ENCODE measurements around the gene VAV2.
A peak's percentile ranks its signal among the peaks of the same experiment; 100 is the strongest.
"Not testable (repeated sequence)": the region's sequence is repeated elsewhere in the genome, so short reads cannot be mapped to it uniquely, and the experiment has no call there.

VAV2 gene

DNA sequence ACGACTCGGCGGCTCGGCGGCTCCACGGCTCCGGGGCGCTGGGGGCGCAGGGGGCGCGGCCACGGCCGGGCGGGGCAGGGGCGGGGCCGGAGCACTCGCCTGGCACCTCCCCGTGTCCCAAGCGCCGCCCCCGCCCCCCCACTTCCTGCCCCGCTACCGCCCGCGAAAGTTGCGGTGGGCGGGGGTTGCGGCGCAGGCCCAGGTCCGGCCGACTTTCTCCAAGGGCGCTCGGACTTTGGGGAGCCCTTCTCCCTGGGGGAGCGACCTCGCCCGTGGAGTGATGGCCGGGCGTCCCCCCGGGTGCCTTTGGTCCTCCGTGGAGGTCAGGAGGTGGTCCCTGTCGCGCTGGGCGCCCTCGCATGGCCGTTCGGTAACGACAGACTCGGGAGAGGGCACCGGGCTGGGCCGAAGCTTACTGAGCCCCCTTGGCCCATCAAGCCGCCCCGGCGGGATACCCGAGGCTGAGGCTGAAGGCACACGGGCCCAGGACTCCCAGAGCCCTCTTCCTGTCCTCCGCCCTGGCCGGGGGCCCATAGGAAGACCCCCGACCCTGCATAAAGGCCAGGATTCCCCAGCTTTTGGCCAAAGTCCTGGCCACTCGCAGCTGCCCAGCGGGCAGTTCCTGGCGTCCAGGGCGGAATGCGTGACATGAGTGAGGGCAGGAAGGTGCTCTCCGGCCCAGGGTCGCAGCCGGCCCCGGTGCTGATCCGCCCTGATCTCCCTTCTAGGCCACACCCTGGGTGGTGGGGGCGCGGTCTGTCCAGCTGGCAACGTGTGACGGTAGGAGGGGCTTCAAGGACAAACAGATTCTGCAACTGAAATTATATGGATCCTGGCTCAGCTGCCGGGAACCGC is 883 bp upstream of the VAV2 start:
- H3K36me3 ChIP-seq (ENCODE audit: control insufficient read depth, low read depth, low read length): no peaks in the 10 kb centered on the region
- H3K4me3 ChIP-seq (ENCODE audit: low read length): peak overlapping the region; percentile 76
- no peaks in the 10 kb centered on the region for H3K9me3 ChIP-seq (ENCODE audit: control insufficient read depth, low read depth, low read length)
- H3K4me1 ChIP-seq (ENCODE audit: control insufficient read depth, low read depth, low read length): peaks cover 4% of the 10 kb centered on the region
- peak overlapping the region; percentile 73 for H3K9ac ChIP-seq (ENCODE audit: low read length)
- no peak overlapping the region for H3K27ac ChIP-seq (ENCODE audit: low read length)
- no peaks in the 10 kb centered on the region for H3K27me3 ChIP-seq (ENCODE audit: control insufficient read depth, insufficient read depth, low read length)

GRCh38 chr9:133991214-133991921 is 756 bp downstream of the VAV2 start:
- Histone ChIP-seq H3K27ac (ENCODE audit: low read length) (no peak overlapping the region), H3K4me3 (ENCODE audit: low read length) (peak overlapping the region; percentile 80), H3K9me3 (ENCODE audit: control insufficient read depth, low read depth, low read length) (no peaks in the 10 kb centered on the region), H3K4me1 (ENCODE audit: control insufficient read depth, low read depth, low read length) (peaks cover 6% of the 10 kb centered on the region), H3K9ac (ENCODE audit: low read length) (peak overlapping the region; percentile 54), H3K36me3 (ENCODE audit: control insufficient read depth, low read depth, low read length) (no peaks in the 10 kb centered on the region), H3K27me3 (ENCODE audit: control insufficient read depth, insufficient read depth, low read length) (no peaks in the 10 kb centered on the region)

DNA sequence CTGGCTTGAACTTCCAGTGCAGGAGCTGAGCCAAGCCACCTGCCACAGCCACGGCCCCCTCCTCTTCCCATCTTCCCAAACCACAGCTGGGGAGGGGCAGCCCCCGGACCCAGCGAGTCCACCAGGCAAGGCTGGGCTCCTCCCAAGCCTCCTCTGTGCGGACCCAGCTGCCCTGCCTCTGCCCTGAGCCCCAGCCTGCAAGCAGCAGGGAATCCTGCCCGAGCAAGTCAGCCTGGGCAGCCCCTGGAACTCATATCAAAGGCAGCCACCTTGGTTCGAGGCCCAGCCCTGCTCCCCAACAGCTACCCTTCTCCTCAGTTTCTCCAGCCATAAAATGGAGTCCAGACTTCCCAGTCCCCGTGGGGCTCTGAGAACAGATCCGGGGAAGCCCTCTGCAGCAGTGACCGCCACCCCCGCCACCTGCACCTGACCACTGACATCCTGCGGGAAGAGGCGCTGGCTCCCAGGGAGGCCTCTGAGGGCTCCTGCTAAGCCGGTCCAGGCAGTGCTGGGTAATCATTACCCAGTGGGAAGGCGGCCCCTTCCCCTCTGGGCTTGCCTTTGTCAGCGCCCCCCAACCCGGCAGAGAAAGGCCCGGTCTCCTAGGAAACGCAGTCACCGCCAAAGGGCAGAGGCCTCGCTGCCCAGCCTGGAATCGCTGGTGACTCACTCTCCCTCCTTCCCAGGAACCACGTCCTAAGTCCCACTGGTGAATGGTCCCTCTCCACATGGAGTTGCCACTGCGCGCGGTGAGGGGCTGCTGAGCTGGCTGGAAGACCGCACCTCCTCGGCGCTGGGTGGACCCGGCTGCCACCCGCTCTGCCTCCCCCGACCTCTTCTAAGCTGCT is 1.5 kb downstream of the VAV2 start:
- peaks cover 9% of the 10 kb centered on the region for H3K4me1 ChIP-seq (ENCODE audit: control insufficient read depth, low read depth, low read length)
- H3K27ac ChIP-seq (ENCODE audit: low read length): no peak overlapping the region
- H3K9ac ChIP-seq (ENCODE audit: low read length): peak overlapping the region; percentile 54
- H3K4me3 ChIP-seq (ENCODE audit: low read length): peak overlapping the region; percentile 80
- no peaks in the 10 kb centered on the region for H3K9me3 ChIP-seq (ENCODE audit: control insufficient read depth, low read depth, low read length)
- no peaks in the 10 kb centered on the region for H3K36me3 ChIP-seq (ENCODE audit: control insufficient read depth, low read depth, low read length)
- no peaks in the 10 kb centered on the region for H3K27me3 ChIP-seq (ENCODE audit: control insufficient read depth, insufficient read depth, low read length)

GRCh38 chr9:133989625-133990365 is 2.3 kb downstream of the VAV2 start:
- Histone ChIP-seq H3K4me3 (ENCODE audit: low read length) (peak overlapping the region; percentile 80), H3K4me1 (ENCODE audit: control insufficient read depth, low read depth, low read length) (peaks cover 9% of the 10 kb centered on the region), H3K27me3 (ENCODE audit: control insufficient read depth, insufficient read depth, low read length) (no peaks in the 10 kb centered on the region), H3K36me3 (ENCODE audit: control insufficient read depth, low read depth, low read length) (no peaks in the 10 kb centered on the region), H3K27ac (ENCODE audit: low read length) (no peak overlapping the region), H3K9ac (ENCODE audit: low read length) (no peak overlapping the region), H3K9me3 (ENCODE audit: control insufficient read depth, low read depth, low read length) (no peaks in the 10 kb centered on the region)

GRCh38 chr9:133988771-133989170 is 3.4 kb downstream of the VAV2 start:
- not testable (repeated sequence) for H3K4me3 ChIP-seq (ENCODE audit: low read length); H3K27me3 ChIP-seq (ENCODE audit: control insufficient read depth, insufficient read depth, low read length); H3K27ac ChIP-seq (ENCODE audit: low read length); H3K4me1 ChIP-seq (ENCODE audit: control insufficient read depth, low read depth, low read length); H3K9me3 ChIP-seq (ENCODE audit: control insufficient read depth, low read depth, low read length); H3K9ac ChIP-seq (ENCODE audit: low read length); H3K36me3 ChIP-seq (ENCODE audit: control insufficient read depth, low read depth, low read length)

GRCh38 chr9:133987946-133988665 is 4.0 kb downstream of the VAV2 start:
- H3K9ac ChIP-seq (ENCODE audit: low read length): no peak overlapping the region
- no peaks in the 10 kb centered on the region for H3K27me3 ChIP-seq (ENCODE audit: control insufficient read depth, insufficient read depth, low read length)
- H3K9me3 ChIP-seq (ENCODE audit: control insufficient read depth, low read depth, low read length): no peaks in the 10 kb centered on the region
- H3K4me3 ChIP-seq (ENCODE audit: low read length): no peak overlapping the region
- no peaks in the 10 kb centered on the region for H3K36me3 ChIP-seq (ENCODE audit: control insufficient read depth, low read depth, low read length)
- H3K4me1 ChIP-seq (ENCODE audit: control insufficient read depth, low read depth, low read length): peaks cover 10% of the 10 kb centered on the region
- H3K27ac ChIP-seq (ENCODE audit: low read length): no peak overlapping the region

GRCh38 chr9:133987446-133987788 is 4.7 kb downstream of the VAV2 start:
- Histone ChIP-seq H3K27me3 (ENCODE audit: control insufficient read depth, insufficient read depth, low read length) (no peaks in the 10 kb centered on the region), H3K4me1 (ENCODE audit: control insufficient read depth, low read depth, low read length) (peaks cover 11% of the 10 kb centered on the region), H3K36me3 (ENCODE audit: control insufficient read depth, low read depth, low read length) (no peaks in the 10 kb centered on the region), H3K27ac (ENCODE audit: low read length) (no peak overlapping the region), H3K9ac (ENCODE audit: low read length) (no peak overlapping the region), H3K9me3 (ENCODE audit: control insufficient read depth, low read depth, low read length) (no peaks in the 10 kb centered on the region), H3K4me3 (ENCODE audit: low read length) (no peak overlapping the region)

DNA sequence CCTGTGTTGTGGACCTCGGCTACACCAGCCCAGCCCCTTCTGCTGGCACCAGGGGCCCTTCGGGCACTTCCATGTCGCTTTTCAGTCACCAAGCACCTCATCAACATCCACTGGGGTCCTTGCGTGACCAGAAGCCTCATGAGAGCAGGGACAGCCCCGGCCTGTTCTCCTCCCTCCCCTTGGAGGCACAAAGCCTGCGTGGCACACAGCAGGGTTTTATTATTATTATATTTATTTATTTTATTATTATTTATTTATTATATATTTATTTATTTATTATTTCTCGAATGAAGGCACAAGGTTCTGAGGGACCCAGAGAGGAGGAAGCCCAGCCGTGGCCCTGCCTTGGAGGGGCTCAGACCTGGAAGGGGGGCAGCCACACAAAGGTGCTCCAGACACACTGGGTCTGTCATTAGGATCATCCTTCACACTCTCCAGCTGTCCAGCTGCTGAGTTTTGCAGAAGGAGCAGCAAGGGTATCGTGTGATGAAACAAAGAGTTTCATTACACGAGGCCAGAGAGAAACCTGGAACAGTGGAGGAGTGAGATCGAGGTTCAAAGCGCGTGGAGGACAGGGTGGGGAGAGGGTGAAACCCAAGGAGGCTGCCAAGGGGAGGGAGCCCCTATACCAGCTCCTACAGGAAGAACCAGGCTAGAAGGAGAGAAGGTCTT is 5.2 kb downstream of the VAV2 start:
- Histone ChIP-seq H3K27ac (ENCODE audit: low read length) (no peak overlapping the region), H3K9me3 (ENCODE audit: control insufficient read depth, low read depth, low read length) (no peaks in the 10 kb centered on the region), H3K36me3 (ENCODE audit: control insufficient read depth, low read depth, low read length) (no peaks in the 10 kb centered on the region), H3K27me3 (ENCODE audit: control insufficient read depth, insufficient read depth, low read length) (no peaks in the 10 kb centered on the region), H3K9ac (ENCODE audit: low read length) (no peak overlapping the region), H3K4me3 (ENCODE audit: low read length) (no peak overlapping the region), H3K4me1 (ENCODE audit: control insufficient read depth, low read depth, low read length) (peaks cover 11% of the 10 kb centered on the region)

GRCh38 chr9:133986061-133986460 is 6.1 kb downstream of the VAV2 start:
- Histone ChIP-seq H3K4me1 (ENCODE audit: control insufficient read depth, low read depth, low read length) (peaks cover 11% of the 10 kb centered on the region), H3K9me3 (ENCODE audit: control insufficient read depth, low read depth, low read length) (no peaks in the 10 kb centered on the region), H3K9ac (ENCODE audit: low read length) (no peak overlapping the region), H3K36me3 (ENCODE audit: control insufficient read depth, low read depth, low read length) (no peaks in the 10 kb centered on the region), H3K27me3 (ENCODE audit: control insufficient read depth, insufficient read depth, low read length) (no peaks in the 10 kb centered on the region), H3K27ac (ENCODE audit: low read length) (no peak overlapping the region), H3K4me3 (ENCODE audit: low read length) (no peak overlapping the region)

- Histone ChIP-seq H3K4me3 (ENCODE audit: low read length) (no peak overlapping the region), H3K27ac (ENCODE audit: low read length) (no peak overlapping the region), H3K27me3 (ENCODE audit: control insufficient read depth, insufficient read depth, low read length) (no peaks in the 10 kb centered on the region), H3K36me3 (ENCODE audit: control insufficient read depth, low read depth, low read length) (no peaks in the 10 kb centered on the region), H3K9me3 (ENCODE audit: control insufficient read depth, low read depth, low read length) (no peaks in the 10 kb centered on the region), H3K9ac (ENCODE audit: low read length) (no peak overlapping the region), H3K4me1 (ENCODE audit: control insufficient read depth, low read depth, low read length) (peaks cover 10% of the 10 kb centered on the region)
Measured at GRCh38 chr9:133982971-133983720, 9.0 kb downstream of the VAV2 start.
